GM23338 (cell line): ENCODE measurements around the gene LENEP. TPM values are rescaled to one million over a fixed set of nuclear protein-coding genes. Genes with fewer than 3 reads are reported as not detected.

Source experiments
- ATAC-seq: fragments of 200-7000 bp; cut with Tn5 transposase; 3 replicates; pipeline ENCODE4 v1.9.1; 2020
- DNase-seq: peaks from one replicate; pipeline ENCODE4 v3.0.0-alpha.2; 2015; ENCODE audit warnings: low spot score
- H2AFZ ChIP-seq: fragments of 200-600 bp; sonication (generic); 2 replicates; pipeline ENCODE4 v1.8.0; 2016; ENCODE audit warnings: antibody characterized with exemption, mild to moderate bottlenecking, moderate library complexity
- H3F3A ChIP-seq: fragments of 200-600 bp; sonication (generic); replicated peaks from 2 replicates; pipeline ENCODE4 v1.8.0; 2017; ENCODE audit warnings: antibody characterized with exemption, mixed run types, low read depth
- H3K27ac ChIP-seq: fragments of 200-600 bp; sonication (generic); 2 replicates; pipeline ENCODE4 v1.6.1; 2016; ENCODE audit warnings: low read depth
- H3K27me3 ChIP-seq: fragments of 200-600 bp; sonication (generic); 2 replicates; pipeline ENCODE4 v1.8.0; 2016; ENCODE audit warnings: mild to moderate bottlenecking, mixed run types, moderate library complexity; ENCODE audit not compliant: insufficient read depth
- H3K36me3 ChIP-seq: fragments of 200-600 bp; sonication (generic); 2 replicates; pipeline ENCODE4 v1.8.0; 2016; ENCODE audit warnings: mild to moderate bottlenecking; ENCODE audit not compliant: insufficient read depth
- H3K4me1 ChIP-seq: fragments of 200-600 bp; sonication (generic); 2 replicates; pipeline ENCODE4 v1.8.0; 2016; ENCODE audit warnings: mild to moderate bottlenecking, moderate library complexity; ENCODE audit not compliant: insufficient read depth
- H3K4me2 ChIP-seq: fragments of 200-600 bp; sonication (generic); 2 replicates; pipeline ENCODE4 v1.7.1; 2017; ENCODE audit warnings: mixed run types
- H3K4me3 ChIP-seq: fragments of 200-600 bp; sonication (generic); 2 replicates; pipeline ENCODE4 v1.6.1; 2016; ENCODE audit warnings: mixed run types
- H3K79me2 ChIP-seq: fragments of 200-600 bp; sonication (generic); replicated peaks from 2 replicates; pipeline ENCODE4 v1.8.0; 2017; ENCODE audit warnings: mild to moderate bottlenecking; ENCODE audit not compliant: insufficient read depth
- H3K9me2 ChIP-seq: fragments of 200-600 bp; sonication (generic); 2 replicates; pipeline ENCODE4 v1.8.0; 2017; ENCODE audit not compliant: insufficient read depth
- H4K20me1 ChIP-seq: fragments of 200-600 bp; sonication (generic); replicated peaks from 2 replicates; pipeline ENCODE4 v1.8.0; 2017; ENCODE audit warnings: mild to moderate bottlenecking; ENCODE audit not compliant: insufficient read depth
- H3K27ac Mint-ChIP-seq: 2 replicates; pipeline ENCODE4 v1.8.0; 2020; ENCODE audit warnings: inconsistent platforms, mild to moderate bottlenecking, moderate library complexity, mixed read lengths
- H3K27me3 Mint-ChIP-seq: 3 replicates; pipeline ENCODE4 v1.8.0; 2022; ENCODE audit warnings: low read depth, mild to moderate bottlenecking, moderate library complexity, mixed read lengths, inconsistent platforms; ENCODE audit not compliant: insufficient read depth, poor library complexity
- H3K36me3 Mint-ChIP-seq: 3 replicates; pipeline ENCODE4 v1.8.0; 2021; ENCODE audit warnings: low read depth, mild to moderate bottlenecking, inconsistent platforms, moderate library complexity, mixed read lengths
- H3K4me1 Mint-ChIP-seq: 3 replicates; pipeline ENCODE4 v1.8.0; 2020; ENCODE audit warnings: mild to moderate bottlenecking, inconsistent platforms, mixed read lengths
- H3K4me3 Mint-ChIP-seq: 3 replicates; pipeline ENCODE4 v1.8.0; 2021; ENCODE audit warnings: moderate library complexity, mild to moderate bottlenecking, inconsistent platforms, mixed read lengths
- H3K9me3 Mint-ChIP-seq: 3 replicates; pipeline ENCODE4 v1.8.0; 2020; ENCODE audit warnings: moderate library complexity, mild to moderate bottlenecking, inconsistent platforms, mixed read lengths
- EZH2 ChIP-seq: fragments of 200-600 bp; sonication (generic); IDR thresholded peaks from one replicate; pipeline ENCODE4 v1.8.0; 2017; ENCODE audit warnings: antibody characterized with exemption, mild to moderate bottlenecking, low read depth; ENCODE audit not compliant: unreplicated experiment
- NANOG ChIP-seq: IDR thresholded peaks from 2 replicates; pipeline ENCODE4 v1.6.1; 2016; ENCODE audit warnings: antibody characterized with exemption, borderline replicate concordance
- POLR2AphosphoS5 ChIP-seq: IDR thresholded peaks from 2 replicates; pipeline ENCODE4 v1.6.1; 2016; ENCODE audit warnings: antibody characterized with exemption, low read depth
- STAT1 ChIP-seq: IDR thresholded peaks from one replicate; pipeline ENCODE4 v1.6.1; 2016; ENCODE audit warnings: antibody characterized with exemption; ENCODE audit not compliant: unreplicated experiment
- polyA plus RNA-seq: library from polyadenylated mRNA; unstranded; fragments of >200 nt; fragmentation: Nextera tagmentation; extraction: Ambion mirVana; gene quantifications from 2 replicates; pipeline ENCODE4 v1.2.1, GENCODE V29; 2016
- total RNA-seq: library from RNA; depleted of rRNA; stranded (reverse); fragments of >200 nt; shearing (Covaris generic); gene quantifications from 2 replicates; pipeline ENCODE4 v1.2.3, GENCODE V29; 2014
- TF ChIP-seq, protein P1 (sequence below): IDR thresholded peaks from 2 replicates; pipeline ENCODE4 v1.6.1; 2016; ENCODE audit warnings: antibody characterized with exemption
- TF ChIP-seq, protein P2 (sequence below): IDR thresholded peaks from one replicate; pipeline ENCODE4 v1.6.1; 2018; ENCODE audit warnings: antibody characterized with exemption; ENCODE audit not compliant: unreplicated experiment
- TF ChIP-seq, protein P3 (sequence below), 2 experiments: fragments of 200-600 bp in 1 of 2; sonication (generic) in 1 of 2; conservative IDR thresholded peaks; 2 replicates each; pipeline versions ENCODE4 v1.5.1 to v1.6.1; 2016 to 2017; ENCODE audit warnings: antibody characterized with exemption in 2 of 2, low read depth in 2 of 2, mild to moderate bottlenecking in 2 of 2, moderate library complexity in 1 of 2

Gene LENEP
- total and polyA plus RNA-seq, 2 experiments from 2014 or later: 1.6 TPM; not detected in 1

DNA sequence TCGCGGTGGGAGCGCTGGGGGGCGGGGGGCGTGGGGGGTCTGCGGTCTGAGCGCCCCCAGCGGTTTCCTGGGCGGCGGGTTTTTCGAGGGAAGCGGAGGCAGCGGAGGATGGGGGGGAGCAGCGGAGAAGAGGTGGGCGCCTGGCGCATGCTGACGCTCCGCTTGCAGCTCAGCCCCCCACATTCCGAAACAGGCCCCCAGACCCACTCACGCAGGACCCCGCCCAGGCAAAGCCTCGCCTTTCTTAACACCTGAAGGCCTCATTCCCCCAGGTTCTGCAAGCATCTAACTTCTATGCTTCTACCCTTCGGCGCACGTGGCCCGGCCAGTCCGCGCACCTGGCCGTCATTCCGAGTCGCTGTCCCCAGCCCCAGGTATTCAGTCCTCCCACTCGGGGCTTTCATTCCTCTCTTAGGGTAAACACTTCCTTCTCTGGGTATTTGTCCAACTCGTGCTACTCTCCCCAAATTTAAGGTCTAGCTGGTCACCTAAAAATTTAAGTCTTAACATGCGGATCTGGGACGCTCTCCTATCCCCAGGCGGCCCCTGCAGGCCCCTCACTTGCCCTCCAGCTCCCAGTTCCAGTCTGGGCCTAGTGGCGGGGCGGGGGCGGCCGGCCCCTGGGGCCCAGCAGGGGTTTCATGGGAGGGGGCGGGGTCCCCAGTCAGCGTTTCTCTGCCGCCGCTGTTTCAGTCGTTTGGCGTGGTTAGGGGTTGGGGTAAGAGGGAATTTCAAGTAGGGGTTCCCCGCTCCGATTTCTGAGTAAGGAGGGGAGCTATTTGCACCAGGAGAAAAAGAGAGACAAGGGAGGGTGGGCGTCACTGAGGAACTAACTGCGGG lies 6.4 kb downstream of the LENEP start:
- peaks cover 23% of the 10 kb centered on the region for H3K27me3 Mint-ChIP-seq
- peak; percentile 79 for DNase-seq
- H2AFZ ChIP-seq: no peak overlapping the region

GRCh38 chr1:155000411-155000725 lies 7.0 kb downstream of the LENEP start:
- Histone ChIP-seq H3K4me1 (peaks cover 16% of the 10 kb centered on the region), H3K36me3 (no peaks in the 10 kb centered on the region), H3K4me3 (peak overlapping the region; percentile 90), H4K20me1 (no peaks in the 10 kb centered on the region), H3F3A (peaks cover 16% of the 10 kb centered on the region), H3K9me2 (no peaks in the 10 kb centered on the region), H3K27ac (peak overlapping the region; percentile 96), H2AFZ (no peak overlapping the region), H3K27me3 (no peaks in the 10 kb centered on the region), H3K79me2 (peaks cover 16% of the 10 kb centered on the region), H3K4me2 (peak overlapping the region; percentile 90)
- peaks cover 25% of the 10 kb centered on the region for H3K4me1 Mint-ChIP-seq
- ATAC-seq (no peak), DNase-seq (no peak)
- H3K4me3 Mint-ChIP-seq: peak overlapping the region; percentile 90
- H3K9me3 Mint-ChIP-seq: no peaks in the 10 kb centered on the region
- H3K36me3 Mint-ChIP-seq: no peaks in the 10 kb centered on the region
- H3K27ac Mint-ChIP-seq: peak overlapping the region; percentile 99
- no peak for TF ChIP-seq EZH2
- no peak for TF ChIP-seq STAT1
- TF ChIP-seq, protein P1, sequence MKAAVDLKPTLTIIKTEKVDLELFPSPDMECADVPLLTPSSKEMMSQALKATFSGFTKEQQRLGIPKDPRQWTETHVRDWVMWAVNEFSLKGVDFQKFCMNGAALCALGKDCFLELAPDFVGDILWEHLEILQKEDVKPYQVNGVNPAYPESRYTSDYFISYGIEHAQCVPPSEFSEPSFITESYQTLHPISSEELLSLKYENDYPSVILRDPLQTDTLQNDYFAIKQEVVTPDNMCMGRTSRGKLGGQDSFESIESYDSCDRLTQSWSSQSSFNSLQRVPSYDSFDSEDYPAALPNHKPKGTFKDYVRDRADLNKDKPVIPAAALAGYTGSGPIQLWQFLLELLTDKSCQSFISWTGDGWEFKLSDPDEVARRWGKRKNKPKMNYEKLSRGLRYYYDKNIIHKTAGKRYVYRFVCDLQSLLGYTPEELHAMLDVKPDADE: no peak
- no peak for TF ChIP-seq POLR2AphosphoS5
- H3K27me3 Mint-ChIP-seq: peaks cover 21% of the 10 kb centered on the region

More for the DNA sequence above, 6.4 kb downstream of the LENEP start:
- peaks cover 16% of the 10 kb centered on the region for H3F3A ChIP-seq
- TF ChIP-seq, protein P2, sequence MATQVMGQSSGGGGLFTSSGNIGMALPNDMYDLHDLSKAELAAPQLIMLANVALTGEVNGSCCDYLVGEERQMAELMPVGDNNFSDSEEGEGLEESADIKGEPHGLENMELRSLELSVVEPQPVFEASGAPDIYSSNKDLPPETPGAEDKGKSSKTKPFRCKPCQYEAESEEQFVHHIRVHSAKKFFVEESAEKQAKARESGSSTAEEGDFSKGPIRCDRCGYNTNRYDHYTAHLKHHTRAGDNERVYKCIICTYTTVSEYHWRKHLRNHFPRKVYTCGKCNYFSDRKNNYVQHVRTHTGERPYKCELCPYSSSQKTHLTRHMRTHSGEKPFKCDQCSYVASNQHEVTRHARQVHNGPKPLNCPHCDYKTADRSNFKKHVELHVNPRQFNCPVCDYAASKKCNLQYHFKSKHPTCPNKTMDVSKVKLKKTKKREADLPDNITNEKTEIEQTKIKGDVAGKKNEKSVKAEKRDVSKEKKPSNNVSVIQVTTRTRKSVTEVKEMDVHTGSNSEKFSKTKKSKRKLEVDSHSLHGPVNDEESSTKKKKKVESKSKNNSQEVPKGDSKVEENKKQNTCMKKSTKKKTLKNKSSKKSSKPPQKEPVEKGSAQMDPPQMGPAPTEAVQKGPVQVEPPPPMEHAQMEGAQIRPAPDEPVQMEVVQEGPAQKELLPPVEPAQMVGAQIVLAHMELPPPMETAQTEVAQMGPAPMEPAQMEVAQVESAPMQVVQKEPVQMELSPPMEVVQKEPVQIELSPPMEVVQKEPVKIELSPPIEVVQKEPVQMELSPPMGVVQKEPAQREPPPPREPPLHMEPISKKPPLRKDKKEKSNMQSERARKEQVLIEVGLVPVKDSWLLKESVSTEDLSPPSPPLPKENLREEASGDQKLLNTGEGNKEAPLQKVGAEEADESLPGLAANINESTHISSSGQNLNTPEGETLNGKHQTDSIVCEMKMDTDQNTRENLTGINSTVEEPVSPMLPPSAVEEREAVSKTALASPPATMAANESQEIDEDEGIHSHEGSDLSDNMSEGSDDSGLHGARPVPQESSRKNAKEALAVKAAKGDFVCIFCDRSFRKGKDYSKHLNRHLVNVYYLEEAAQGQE: peak; percentile 23
- TF ChIP-seq NANOG: no peak
- TF ChIP-seq, protein P3, sequence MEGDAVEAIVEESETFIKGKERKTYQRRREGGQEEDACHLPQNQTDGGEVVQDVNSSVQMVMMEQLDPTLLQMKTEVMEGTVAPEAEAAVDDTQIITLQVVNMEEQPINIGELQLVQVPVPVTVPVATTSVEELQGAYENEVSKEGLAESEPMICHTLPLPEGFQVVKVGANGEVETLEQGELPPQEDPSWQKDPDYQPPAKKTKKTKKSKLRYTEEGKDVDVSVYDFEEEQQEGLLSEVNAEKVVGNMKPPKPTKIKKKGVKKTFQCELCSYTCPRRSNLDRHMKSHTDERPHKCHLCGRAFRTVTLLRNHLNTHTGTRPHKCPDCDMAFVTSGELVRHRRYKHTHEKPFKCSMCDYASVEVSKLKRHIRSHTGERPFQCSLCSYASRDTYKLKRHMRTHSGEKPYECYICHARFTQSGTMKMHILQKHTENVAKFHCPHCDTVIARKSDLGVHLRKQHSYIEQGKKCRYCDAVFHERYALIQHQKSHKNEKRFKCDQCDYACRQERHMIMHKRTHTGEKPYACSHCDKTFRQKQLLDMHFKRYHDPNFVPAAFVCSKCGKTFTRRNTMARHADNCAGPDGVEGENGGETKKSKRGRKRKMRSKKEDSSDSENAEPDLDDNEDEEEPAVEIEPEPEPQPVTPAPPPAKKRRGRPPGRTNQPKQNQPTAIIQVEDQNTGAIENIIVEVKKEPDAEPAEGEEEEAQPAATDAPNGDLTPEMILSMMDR (conservative IDR thresholded peaks at IDR 0.05; ENCODE audit: low read depth in 2 of 2): 0 out of 4 replicates have a peak, but pooled peaks of 1 of the 2 experiments have one; percentile 1
- H3K27ac ChIP-seq: peak overlapping the region; percentile 96
- ATAC-seq: peak; percentile 10
- Mint-ChIP-seq H3K4me1 (peaks cover 22% of the 10 kb centered on the region), H3K4me3 (peak overlapping the region; percentile 90), H3K9me3 (no peaks in the 10 kb centered on the region), H3K27ac (peak overlapping the region; percentile 99), H3K36me3 (no peaks in the 10 kb centered on the region)
- H4K20me1 ChIP-seq: no peaks in the 10 kb centered on the region
- H3K9me2 ChIP-seq: no peaks in the 10 kb centered on the region
- H3K79me2 ChIP-seq: peaks cover 12% of the 10 kb centered on the region
- no peaks in the 10 kb centered on the region for H3K36me3 ChIP-seq
- peak overlapping the region; percentile 82 for H3K4me2 ChIP-seq
- H3K4me3 ChIP-seq: peak overlapping the region; percentile 90
- peaks cover 11% of the 10 kb centered on the region for H3K4me1 ChIP-seq
- H3K27me3 ChIP-seq: no peaks in the 10 kb centered on the region
